ENCODE results near the gene LEF1. TPM values are rescaled to one million over a fixed set of nuclear protein-coding genes. Genes with fewer than 3 reads are reported as not detected.

LEF1 gene
- total and polyA plus RNA-seq, 9 of the 15 experiments (the other 6 are each of a cell fraction or from before 2014, with no cell fraction given): 15.1 to 81.1 (median 29.7) TPM

DNA sequence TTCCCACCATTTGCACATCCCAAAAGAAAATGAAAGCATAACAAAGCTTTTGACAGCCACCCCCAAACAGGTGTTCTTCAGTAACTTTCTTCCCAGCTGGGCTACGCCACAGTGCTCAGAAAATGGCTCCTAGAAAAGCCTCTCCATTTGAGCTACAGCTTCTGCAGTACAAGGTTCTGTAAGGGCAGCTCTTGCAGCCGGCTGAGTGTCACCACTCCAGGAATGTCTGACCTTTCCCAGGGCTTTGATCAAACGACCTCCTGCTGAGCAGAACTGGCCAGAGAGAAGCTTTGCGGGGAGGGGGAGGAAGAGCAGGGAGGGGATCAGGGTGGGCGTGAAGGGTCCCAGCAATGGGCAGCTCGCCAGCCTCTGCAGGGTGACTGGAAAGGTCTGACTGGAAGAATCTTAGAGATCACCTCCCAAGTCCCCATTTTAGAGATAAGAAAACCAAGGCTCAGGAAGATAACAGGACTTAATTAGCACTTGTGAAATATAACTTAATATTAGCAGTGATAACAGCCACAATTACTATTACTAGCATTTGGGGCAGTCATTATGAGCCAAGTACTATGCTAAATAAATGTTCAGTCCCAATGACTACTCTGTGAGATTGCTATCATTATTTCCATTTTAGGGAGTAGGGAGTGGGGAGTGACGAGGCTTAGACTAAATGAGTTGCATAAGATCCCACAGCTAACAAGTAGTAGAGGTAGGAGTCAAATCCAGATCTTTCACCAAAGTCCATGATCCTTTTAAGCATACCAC lies 51.1 kb downstream of the LEF1 start (continued):
- TF ChIP-seq MAFG (tag; conservative IDR thresholded peaks at IDR 0.05): no peak
- TF ChIP-seq SRSF3 (IDR thresholded peaks at IDR 0.05; ENCODE audit: insufficient read depth, low read length): no peak
- no peak for TF ChIP-seq PTTG1 (tag; IDR thresholded peaks at IDR 0.05; ENCODE audit: low read depth)
- TF ChIP-seq ZNF583 (CRISPR knock-in tag; IDR thresholded peaks at IDR 0.05): no peak
- no peak for TF ChIP-seq NCOA2 (IDR thresholded peaks at IDR 0.05; ENCODE audit: partially characterized antibody in 2 of 2)
- TF ChIP-seq, protein P1, sequence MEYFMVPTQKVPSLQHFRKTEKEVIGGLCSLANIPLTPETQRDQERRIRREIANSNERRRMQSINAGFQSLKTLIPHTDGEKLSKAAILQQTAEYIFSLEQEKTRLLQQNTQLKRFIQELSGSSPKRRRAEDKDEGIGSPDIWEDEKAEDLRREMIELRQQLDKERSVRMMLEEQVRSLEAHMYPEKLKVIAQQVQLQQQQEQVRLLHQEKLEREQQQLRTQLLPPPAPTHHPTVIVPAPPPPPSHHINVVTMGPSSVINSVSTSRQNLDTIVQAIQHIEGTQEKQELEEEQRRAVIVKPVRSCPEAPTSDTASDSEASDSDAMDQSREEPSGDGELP (CRISPR knock-in tag; IDR thresholded peaks at IDR 0.05; ENCODE audit: borderline replicate concordance): no peak
- no peak for TF ChIP-seq TBL1XR1 (IDR thresholded peaks at IDR 0.05; ENCODE audit: low read length in 2 of 2)
- TF ChIP-seq POLR3A (IDR thresholded peaks at IDR 0.05; ENCODE audit: borderline replicate concordance, extremely low read depth, insufficient read depth, insufficient read length): no peak
- no peak for TF ChIP-seq BMI1 (IDR thresholded peaks at IDR 0.05; ENCODE audit: low read length)
- TF ChIP-seq KDM1A (IDR thresholded peaks at IDR 0.05): peak; percentile 66 to 79
- TF ChIP-seq, protein P2, sequence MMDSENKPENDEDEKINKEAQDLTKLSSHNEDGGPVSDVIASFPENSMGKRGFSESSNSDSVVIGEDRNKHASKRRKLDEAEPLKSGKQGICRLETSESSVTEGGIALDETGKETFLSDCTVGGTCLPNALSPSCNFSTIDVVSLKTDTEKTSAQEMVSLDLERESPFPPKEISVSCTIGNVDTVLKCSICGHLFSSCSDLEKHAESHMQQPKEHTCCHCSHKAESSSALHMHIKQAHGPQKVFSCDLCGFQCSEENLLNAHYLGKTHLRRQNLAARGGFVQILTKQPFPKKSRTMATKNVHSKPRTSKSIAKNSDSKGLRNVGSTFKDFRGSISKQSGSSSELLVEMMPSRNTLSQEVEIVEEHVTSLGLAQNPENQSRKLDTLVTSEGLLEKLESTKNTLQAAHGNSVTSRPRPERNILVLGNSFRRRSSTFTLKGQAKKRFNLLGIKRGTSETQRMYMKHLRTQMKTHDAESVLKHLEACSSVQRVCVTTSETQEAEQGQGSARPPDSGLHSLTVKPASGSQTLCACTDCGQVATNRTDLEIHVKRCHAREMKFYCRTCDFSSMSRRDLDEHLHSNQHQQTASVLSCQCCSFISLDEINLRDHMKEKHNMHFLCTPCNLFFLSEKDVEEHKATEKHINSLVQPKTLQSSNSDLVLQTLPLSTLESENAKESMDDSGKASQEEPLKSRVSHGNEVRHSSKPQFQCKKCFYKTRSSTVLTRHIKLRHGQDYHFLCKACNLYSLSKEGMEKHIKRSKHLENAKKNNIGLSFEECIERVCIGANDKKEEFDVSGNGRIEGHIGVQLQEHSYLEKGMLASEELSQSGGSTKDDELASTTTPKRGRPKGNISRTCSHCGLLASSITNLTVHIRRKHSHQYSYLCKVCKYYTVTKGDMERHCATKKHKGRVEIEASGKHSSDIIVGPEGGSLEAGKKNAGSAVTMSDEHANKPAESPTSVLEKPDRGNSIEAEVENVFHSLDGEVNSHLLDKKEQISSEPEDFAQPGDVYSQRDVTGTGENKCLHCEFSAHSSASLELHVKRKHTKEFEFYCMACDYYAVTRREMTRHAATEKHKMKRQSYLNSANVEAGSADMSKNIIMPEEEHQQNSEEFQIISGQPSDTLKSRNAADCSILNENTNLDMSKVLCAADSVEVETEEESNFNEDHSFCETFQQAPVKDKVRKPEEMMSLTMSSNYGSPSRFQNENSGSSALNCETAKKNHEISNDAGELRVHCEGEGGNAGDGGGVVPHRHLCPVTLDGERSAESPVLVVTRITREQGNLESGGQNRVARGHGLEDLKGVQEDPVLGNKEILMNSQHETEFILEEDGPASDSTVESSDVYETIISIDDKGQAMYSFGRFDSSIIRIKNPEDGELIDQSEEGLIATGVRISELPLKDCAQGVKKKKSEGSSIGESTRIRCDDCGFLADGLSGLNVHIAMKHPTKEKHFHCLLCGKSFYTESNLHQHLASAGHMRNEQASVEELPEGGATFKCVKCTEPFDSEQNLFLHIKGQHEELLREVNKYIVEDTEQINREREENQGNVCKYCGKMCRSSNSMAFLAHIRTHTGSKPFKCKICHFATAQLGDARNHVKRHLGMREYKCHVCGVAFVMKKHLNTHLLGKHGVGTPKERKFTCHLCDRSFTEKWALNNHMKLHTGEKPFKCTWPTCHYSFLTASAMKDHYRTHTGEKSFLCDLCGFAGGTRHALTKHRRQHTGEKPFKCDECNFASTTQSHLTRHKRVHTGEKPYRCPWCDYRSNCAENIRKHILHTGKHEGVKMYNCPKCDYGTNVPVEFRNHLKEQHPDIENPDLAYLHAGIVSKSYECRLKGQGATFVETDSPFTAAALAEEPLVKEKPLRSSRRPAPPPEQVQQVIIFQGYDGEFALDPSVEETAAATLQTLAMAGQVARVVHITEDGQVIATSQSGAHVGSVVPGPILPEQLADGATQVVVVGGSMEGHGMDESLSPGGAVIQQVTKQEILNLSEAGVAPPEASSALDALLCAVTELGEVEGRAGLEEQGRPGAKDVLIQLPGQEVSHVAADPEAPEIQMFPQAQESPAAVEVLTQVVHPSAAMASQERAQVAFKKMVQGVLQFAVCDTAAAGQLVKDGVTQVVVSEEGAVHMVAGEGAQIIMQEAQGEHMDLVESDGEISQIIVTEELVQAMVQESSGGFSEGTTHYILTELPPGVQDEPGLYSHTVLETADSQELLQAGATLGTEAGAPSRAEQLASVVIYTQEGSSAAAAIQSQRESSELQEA (IDR thresholded peaks at IDR 0.05; ENCODE audit: low read depth): no peak
- TF ChIP-seq, protein P3, sequence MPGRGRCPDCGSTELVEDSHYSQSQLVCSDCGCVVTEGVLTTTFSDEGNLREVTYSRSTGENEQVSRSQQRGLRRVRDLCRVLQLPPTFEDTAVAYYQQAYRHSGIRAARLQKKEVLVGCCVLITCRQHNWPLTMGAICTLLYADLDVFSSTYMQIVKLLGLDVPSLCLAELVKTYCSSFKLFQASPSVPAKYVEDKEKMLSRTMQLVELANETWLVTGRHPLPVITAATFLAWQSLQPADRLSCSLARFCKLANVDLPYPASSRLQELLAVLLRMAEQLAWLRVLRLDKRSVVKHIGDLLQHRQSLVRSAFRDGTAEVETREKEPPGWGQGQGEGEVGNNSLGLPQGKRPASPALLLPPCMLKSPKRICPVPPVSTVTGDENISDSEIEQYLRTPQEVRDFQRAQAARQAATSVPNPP (IDR thresholded peaks at IDR 0.05; ENCODE audit: borderline replicate concordance, insufficient read depth, insufficient read length): no peak
- peak; percentile 91 for TF ChIP-seq CEBPB (tag; IDR thresholded peaks at IDR 0.05)
- TF ChIP-seq CHD1 (IDR thresholded peaks at IDR 0.05; ENCODE audit: low read length): no peak
- TF ChIP-seq DNMT1 (IDR thresholded peaks at IDR 0.05): no peak
- no peak for TF ChIP-seq GTF2F1 (IDR thresholded peaks at IDR 0.05; ENCODE audit: low read depth, low read length)
- peak; percentile 45; the same call in 1 of the 2 replicates for TF ChIP-seq ZBTB17 (CRISPR knock-in tag; IDR thresholded peaks at IDR 0.05)
- no peak for TF ChIP-seq KLF16 (IDR thresholded peaks at IDR 0.05)

Measured in K562 (cell line).